Glutamatergic neuron (in vitro differentiated cells): ENCODE data around the gene SERGEF. TPM values are rescaled to one million over a fixed set of nuclear protein-coding genes. Genes with fewer than 3 reads are reported as not detected.

ENCODE experiments used
- DNase-seq: peaks from one replicate; pipeline ENCODE4 v3.0.0; 2022
- H3K27ac Mint-ChIP-seq: one replicate; pipeline ENCODE4 v1.8.0; 2020; ENCODE audit warnings: mild to moderate bottlenecking, mixed read lengths, inconsistent platforms; ENCODE audit not compliant: unreplicated experiment
- H3K27me3 Mint-ChIP-seq: one replicate; pipeline ENCODE4 v1.8.0; 2020; ENCODE audit warnings: mild to moderate bottlenecking, moderate library complexity, mixed read lengths, inconsistent platforms; ENCODE audit not compliant: unreplicated experiment
- H3K36me3 Mint-ChIP-seq: one replicate; pipeline ENCODE4 v1.8.0; 2020; ENCODE audit warnings: mild to moderate bottlenecking, mixed read lengths, inconsistent platforms; ENCODE audit not compliant: unreplicated experiment
- H3K4me1 Mint-ChIP-seq: one replicate; pipeline ENCODE4 v1.8.0; 2020; ENCODE audit warnings: mild to moderate bottlenecking, low read depth, mixed read lengths, inconsistent platforms; ENCODE audit not compliant: unreplicated experiment
- H3K4me3 Mint-ChIP-seq: one replicate; pipeline ENCODE4 v1.8.0; 2020; ENCODE audit warnings: mild to moderate bottlenecking, mixed read lengths, inconsistent platforms; ENCODE audit not compliant: unreplicated experiment
- H3K9me3 Mint-ChIP-seq: one replicate; pipeline ENCODE4 v1.8.0; 2020; ENCODE audit warnings: mild to moderate bottlenecking, moderate library complexity, mixed read lengths, inconsistent platforms; ENCODE audit not compliant: unreplicated experiment
- total RNA-seq: library from RNA; stranded (reverse); fragmentation: NEBNext Ultra II Directional; extraction: Animal tissue kit (Norgen Biotek cat#: 25700); gene quantifications from one replicate; pipeline ENCODE4 v1.2.1, GENCODE V29; 2021; ENCODE audit not compliant: unreplicated experiment
- TF ChIP-seq, protein P1 (sequence below): fragments of 200-600 bp; sonication (generic); IDR thresholded peaks from one replicate; pipeline ENCODE4 v1.5.0; 2021; ENCODE audit not compliant: partially characterized antibody, unreplicated experiment

Gene SERGEF
- total RNA-seq, 1 donor from 2014 or later = 42.5 TPM

DNA sequence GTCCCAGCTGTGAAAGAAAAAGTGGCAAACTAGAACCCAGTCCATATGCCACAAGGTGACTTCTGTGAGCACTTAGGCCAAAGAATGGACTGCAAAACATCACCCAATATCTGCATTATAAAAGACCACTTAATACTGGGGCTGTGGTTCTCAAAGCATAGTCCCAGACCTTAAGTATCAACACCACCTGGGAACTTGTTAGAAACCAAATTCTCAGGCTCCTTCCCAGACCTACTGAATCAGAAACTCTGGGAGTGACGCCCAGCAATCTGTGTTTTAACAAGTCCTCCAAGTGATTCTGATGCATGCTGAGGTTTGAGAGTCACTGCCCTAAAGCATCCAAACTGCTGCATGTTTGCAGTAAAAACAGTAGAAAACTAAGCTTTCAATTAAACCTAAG is 81.3 kb downstream of the SERGEF start:
- no peaks in the 10 kb centered on the region for H3K27me3 Mint-ChIP-seq
- H3K4me3 Mint-ChIP-seq = no peak overlapping the region
- TF ChIP-seq, protein P1, sequence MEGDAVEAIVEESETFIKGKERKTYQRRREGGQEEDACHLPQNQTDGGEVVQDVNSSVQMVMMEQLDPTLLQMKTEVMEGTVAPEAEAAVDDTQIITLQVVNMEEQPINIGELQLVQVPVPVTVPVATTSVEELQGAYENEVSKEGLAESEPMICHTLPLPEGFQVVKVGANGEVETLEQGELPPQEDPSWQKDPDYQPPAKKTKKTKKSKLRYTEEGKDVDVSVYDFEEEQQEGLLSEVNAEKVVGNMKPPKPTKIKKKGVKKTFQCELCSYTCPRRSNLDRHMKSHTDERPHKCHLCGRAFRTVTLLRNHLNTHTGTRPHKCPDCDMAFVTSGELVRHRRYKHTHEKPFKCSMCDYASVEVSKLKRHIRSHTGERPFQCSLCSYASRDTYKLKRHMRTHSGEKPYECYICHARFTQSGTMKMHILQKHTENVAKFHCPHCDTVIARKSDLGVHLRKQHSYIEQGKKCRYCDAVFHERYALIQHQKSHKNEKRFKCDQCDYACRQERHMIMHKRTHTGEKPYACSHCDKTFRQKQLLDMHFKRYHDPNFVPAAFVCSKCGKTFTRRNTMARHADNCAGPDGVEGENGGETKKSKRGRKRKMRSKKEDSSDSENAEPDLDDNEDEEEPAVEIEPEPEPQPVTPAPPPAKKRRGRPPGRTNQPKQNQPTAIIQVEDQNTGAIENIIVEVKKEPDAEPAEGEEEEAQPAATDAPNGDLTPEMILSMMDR = no peak
- peaks cover 5% of the 10 kb centered on the region for H3K36me3 Mint-ChIP-seq
- peaks cover 37% of the 10 kb centered on the region for H3K4me1 Mint-ChIP-seq
- H3K27ac Mint-ChIP-seq = peak overlapping the region; percentile 68
- peaks cover 2% of the 10 kb centered on the region for H3K9me3 Mint-ChIP-seq
- DNase-seq = no peak

DNA sequence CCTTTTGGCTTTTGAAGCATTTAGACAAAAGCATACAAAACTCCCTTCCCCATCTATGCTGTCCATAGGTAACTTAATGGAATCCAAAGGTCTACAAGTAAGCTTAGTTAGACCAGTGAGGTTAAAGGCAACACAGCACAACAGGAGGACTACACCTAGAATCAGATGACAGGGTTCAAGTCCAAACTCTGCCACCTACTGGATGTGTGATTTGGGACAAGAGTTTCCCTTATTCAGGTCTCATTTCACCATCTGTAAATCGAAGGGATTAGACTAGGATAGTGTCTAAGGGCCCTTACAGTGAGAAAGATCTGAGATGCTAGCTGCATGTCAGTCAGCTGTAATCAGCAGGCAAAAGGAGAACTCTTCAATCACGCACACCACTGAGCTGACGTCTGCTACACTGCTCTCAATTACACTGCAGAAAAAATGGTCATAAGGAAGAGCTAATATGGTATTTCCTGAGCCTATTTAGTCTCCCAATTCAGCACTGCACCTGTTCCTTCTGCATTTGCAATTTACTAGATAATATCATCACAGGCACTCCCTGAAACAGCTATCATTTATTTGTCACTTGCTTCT is 82.2 kb downstream of the SERGEF start:
- no peak overlapping the region for H3K4me3 Mint-ChIP-seq
- no peak for DNase-seq
- H3K9me3 Mint-ChIP-seq = peaks cover 2% of the 10 kb centered on the region
- peaks cover 39% of the 10 kb centered on the region for H3K4me1 Mint-ChIP-seq
- no peak overlapping the region for H3K27ac Mint-ChIP-seq
- no peaks in the 10 kb centered on the region for H3K27me3 Mint-ChIP-seq
- TF ChIP-seq, protein P1 = no peak
- peaks cover 5% of the 10 kb centered on the region for H3K36me3 Mint-ChIP-seq

DNA sequence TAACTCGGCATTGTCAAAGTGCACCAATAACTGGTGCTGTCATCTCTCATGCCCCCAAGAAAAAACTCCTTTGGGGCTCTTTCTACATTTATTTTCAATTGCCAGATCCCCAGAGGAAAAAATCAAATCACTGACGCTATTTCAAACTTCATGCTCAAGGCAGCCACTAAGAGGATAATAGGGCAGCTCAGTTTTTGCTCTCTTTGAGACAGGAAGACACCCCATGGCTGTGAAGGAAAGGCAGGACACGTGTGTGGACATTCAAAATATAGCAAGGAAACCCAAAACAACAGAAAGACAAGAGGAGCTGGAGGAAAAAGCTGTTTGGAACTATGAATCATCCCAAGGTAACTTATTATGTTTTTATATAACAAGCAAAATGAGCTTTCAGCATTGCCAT is 83.7 kb downstream of the SERGEF start:
- no peak overlapping the region for H3K4me3 Mint-ChIP-seq
- H3K27ac Mint-ChIP-seq = no peak overlapping the region
- TF ChIP-seq, protein P1 = no peak
- H3K27me3 Mint-ChIP-seq = peaks cover under 1% of the 10 kb centered on the region
- DNase-seq = no peak
- no peaks in the 10 kb centered on the region for H3K9me3 Mint-ChIP-seq
- peaks cover 34% of the 10 kb centered on the region for H3K4me1 Mint-ChIP-seq
- peaks cover 5% of the 10 kb centered on the region for H3K36me3 Mint-ChIP-seq

DNA sequence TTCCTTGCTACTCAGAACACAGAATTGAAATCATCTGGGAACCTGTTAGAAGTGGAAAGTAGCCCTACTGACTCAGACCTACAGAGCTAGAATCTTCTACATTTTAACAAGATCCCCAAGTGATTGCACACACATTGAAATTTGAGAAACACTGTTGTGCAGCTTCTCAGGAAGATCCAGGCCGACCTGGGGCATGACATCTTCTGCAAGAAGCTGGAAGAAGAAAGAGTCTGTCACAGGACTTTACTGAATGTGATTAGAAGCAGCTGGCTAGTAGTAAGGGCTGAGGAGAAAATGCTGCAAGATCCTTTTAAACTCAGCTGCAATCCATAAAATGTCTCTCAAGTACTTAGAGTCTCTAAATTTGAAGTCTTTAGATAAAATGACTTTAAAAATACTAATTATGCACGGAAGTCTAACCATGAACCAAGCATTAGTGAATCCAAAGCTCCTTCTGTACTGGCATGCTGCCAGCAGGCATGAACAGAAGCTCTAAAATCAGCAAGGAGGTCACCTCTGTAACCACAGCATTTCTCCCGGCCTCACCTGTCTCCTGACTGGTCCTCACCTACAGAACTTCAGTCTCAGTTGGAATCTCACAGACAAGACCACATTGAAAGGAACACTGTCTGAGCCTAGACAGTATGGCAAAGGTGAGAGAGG is 85.0 kb downstream of the SERGEF start:
- H3K4me3 Mint-ChIP-seq = no peak overlapping the region
- H3K27me3 Mint-ChIP-seq = peaks cover 2% of the 10 kb centered on the region
- peaks cover 5% of the 10 kb centered on the region for H3K36me3 Mint-ChIP-seq
- no peaks in the 10 kb centered on the region for H3K9me3 Mint-ChIP-seq
- DNase-seq = no peak
- H3K27ac Mint-ChIP-seq = no peak overlapping the region
- TF ChIP-seq, protein P1 = no peak
- peaks cover 39% of the 10 kb centered on the region for H3K4me1 Mint-ChIP-seq

DNA sequence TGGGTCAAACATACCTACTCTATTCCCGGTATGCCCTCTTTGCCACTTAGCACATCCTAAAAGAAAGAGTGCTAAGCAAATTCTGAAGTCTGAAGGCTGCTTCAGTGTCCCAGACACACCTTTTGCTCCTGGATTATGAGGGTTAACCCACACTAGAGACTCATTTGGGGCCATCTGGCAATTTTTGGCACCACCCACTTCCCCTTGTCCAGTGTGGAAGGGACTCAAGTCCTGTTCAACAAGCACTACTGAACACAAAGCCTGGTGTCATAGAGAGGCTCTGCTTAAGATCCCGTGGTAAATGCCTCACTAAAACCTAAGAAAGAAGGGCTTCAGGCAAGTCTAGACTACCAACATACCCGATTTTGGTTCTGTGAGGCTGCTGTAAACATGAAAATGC is 85.8 kb downstream of the SERGEF start:
- Mint-ChIP-seq H3K36me3 (no peaks in the 10 kb centered on the region), H3K9me3 (no peaks in the 10 kb centered on the region), H3K27me3 (peaks cover 2% of the 10 kb centered on the region), H3K4me3 (no peak overlapping the region), H3K4me1 (peaks cover 44% of the 10 kb centered on the region), H3K27ac (no peak overlapping the region)
- DNase-seq = no peak
- TF ChIP-seq, protein P1 = no peak
